ENCODE results near the gene GPC6.

Gene GPC6

DNA sequence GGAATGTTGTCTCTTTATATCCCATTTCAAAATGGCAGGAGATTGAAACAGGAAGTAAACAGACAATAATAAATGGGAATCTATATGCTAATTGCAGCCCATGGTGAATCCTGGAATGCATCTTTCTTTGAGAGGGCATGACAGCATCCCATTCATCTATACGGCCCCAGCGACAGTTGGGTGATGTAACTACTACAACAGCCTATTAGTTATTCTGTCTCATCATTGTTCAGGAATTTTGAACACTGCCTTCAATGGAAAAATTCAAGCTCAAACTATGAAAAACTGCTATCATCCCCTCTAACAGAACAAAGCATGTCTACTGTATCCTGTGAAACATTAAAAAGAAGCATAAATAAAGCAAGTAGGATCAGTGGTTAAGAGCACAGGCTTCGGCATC, 990.8 kb downstream of the GPC6 start:
- Histone ChIP-seq H3K27ac (ENCODE audit: poor library complexity, severe bottlenecking) (no peak overlapping the region), H3K36me3 (ENCODE audit: low read depth) (no peaks in the 10 kb centered on the region), H3K9me3 (ENCODE audit: severe bottlenecking) (no peaks in the 10 kb centered on the region), H3K4me1 (ENCODE audit: insufficient read depth, poor library complexity, severe bottlenecking) (no peaks in the 10 kb centered on the region), H3K27me3 (ENCODE audit: insufficient read depth, poor library complexity, severe bottlenecking) (no peaks in the 10 kb centered on the region), H3K4me3 (ENCODE audit: severe bottlenecking) (no peak overlapping the region)
- ATAC-seq (ENCODE audit: low read depth), result no peak
- TF ChIP-seq, protein P1, sequence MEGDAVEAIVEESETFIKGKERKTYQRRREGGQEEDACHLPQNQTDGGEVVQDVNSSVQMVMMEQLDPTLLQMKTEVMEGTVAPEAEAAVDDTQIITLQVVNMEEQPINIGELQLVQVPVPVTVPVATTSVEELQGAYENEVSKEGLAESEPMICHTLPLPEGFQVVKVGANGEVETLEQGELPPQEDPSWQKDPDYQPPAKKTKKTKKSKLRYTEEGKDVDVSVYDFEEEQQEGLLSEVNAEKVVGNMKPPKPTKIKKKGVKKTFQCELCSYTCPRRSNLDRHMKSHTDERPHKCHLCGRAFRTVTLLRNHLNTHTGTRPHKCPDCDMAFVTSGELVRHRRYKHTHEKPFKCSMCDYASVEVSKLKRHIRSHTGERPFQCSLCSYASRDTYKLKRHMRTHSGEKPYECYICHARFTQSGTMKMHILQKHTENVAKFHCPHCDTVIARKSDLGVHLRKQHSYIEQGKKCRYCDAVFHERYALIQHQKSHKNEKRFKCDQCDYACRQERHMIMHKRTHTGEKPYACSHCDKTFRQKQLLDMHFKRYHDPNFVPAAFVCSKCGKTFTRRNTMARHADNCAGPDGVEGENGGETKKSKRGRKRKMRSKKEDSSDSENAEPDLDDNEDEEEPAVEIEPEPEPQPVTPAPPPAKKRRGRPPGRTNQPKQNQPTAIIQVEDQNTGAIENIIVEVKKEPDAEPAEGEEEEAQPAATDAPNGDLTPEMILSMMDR (IDR thresholded peaks at IDR 0.05; ENCODE audit: poor library complexity, severe bottlenecking), result no peak
- DNase-seq (ENCODE audit: low spot score), result no peak

DNA sequence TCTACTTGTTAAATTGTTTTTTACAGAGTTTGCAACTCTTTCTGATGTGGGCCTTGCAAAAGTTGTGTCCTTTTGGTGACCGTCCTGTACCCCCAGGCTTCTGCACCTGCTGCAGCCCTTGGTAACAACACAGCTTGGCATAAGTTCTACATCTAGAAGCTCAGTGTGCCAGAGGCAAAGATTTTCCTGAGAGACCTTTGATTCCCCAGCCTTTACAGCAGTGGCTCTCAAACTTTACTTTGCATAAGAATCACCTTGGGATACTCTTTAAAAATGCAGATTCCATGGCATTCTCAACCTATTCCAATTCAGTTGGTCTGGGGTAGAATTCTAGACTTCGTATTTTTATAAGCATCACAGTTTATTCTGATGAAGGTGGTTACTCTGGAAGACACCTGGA, 991.9 kb downstream of the GPC6 start:
- TF ChIP-seq, protein P1 (IDR thresholded peaks at IDR 0.05; ENCODE audit: poor library complexity, severe bottlenecking), result no peak
- Histone ChIP-seq H3K36me3 (ENCODE audit: low read depth) (no peaks in the 10 kb centered on the region), H3K27me3 (ENCODE audit: insufficient read depth, poor library complexity, severe bottlenecking) (no peaks in the 10 kb centered on the region), H3K4me3 (ENCODE audit: severe bottlenecking) (no peak overlapping the region), H3K9me3 (ENCODE audit: severe bottlenecking) (no peaks in the 10 kb centered on the region), H3K4me1 (ENCODE audit: insufficient read depth, poor library complexity, severe bottlenecking) (no peaks in the 10 kb centered on the region), H3K27ac (ENCODE audit: poor library complexity, severe bottlenecking) (no peak overlapping the region)
- no peak for DNase-seq (ENCODE audit: low spot score)
- no peak for ATAC-seq (ENCODE audit: low read depth)

DNA sequence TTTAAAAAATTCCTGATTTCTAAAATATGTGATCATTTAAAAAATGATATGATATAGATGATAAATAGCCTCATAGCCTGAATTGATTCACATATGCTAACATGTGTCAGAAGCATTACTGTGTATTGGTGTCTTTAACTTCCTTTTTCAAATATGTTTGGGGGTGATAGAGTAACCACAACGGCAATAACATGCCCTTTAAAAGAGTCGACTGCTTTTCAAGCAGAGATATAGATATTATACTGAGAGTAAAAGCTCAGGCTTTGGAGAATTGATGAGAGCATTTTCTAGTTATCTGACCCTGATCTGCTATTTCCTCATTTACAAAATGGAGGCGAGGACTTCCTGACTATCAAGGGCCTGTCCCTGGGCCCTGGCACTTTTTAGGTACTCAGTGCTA, 992.3 kb downstream of the GPC6 start:
- Histone ChIP-seq H3K9me3 (ENCODE audit: severe bottlenecking) (no peaks in the 10 kb centered on the region), H3K4me3 (ENCODE audit: severe bottlenecking) (no peak overlapping the region), H3K36me3 (ENCODE audit: low read depth) (no peaks in the 10 kb centered on the region), H3K4me1 (ENCODE audit: insufficient read depth, poor library complexity, severe bottlenecking) (no peaks in the 10 kb centered on the region), H3K27me3 (ENCODE audit: insufficient read depth, poor library complexity, severe bottlenecking) (no peaks in the 10 kb centered on the region), H3K27ac (ENCODE audit: poor library complexity, severe bottlenecking) (no peak overlapping the region)
- DNase-seq (ENCODE audit: low spot score) (no peak), ATAC-seq (ENCODE audit: low read depth) (no peak)
- TF ChIP-seq, protein P1 (IDR thresholded peaks at IDR 0.05; ENCODE audit: poor library complexity, severe bottlenecking), result no peak

DNA sequence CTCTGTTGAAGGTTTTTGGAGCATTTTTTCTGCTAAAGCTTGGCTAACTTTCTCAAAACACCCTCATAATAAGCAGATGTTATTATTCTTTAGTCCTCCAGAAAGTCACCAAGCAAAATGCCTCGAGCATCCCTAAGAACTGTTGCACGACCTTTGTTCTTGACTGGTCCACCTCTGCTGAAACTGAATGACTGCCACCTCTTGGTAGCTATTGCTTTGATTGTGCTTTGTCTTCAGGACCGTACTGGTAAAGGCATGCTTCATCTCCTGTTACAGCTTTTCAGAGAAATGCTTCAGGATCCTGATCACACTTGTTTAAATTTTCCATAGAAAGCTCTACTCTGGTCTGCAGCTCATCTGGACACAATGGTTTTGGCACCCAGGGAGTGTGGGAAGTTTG, 998.1 kb downstream of the GPC6 start:
- no peak for ATAC-seq (ENCODE audit: low read depth)
- no peak overlapping the region for H3K27ac ChIP-seq (ENCODE audit: poor library complexity, severe bottlenecking)
- H3K36me3 ChIP-seq (ENCODE audit: low read depth), result no peaks in the 10 kb centered on the region
- TF ChIP-seq, protein P1 (IDR thresholded peaks at IDR 0.05; ENCODE audit: poor library complexity, severe bottlenecking), result no peak
- no peaks in the 10 kb centered on the region for H3K9me3 ChIP-seq (ENCODE audit: severe bottlenecking)
- no peaks in the 10 kb centered on the region for H3K4me1 ChIP-seq (ENCODE audit: insufficient read depth, poor library complexity, severe bottlenecking)
- H3K4me3 ChIP-seq (ENCODE audit: severe bottlenecking), result no peak overlapping the region
- no peaks in the 10 kb centered on the region for H3K27me3 ChIP-seq (ENCODE audit: insufficient read depth, poor library complexity, severe bottlenecking)
- DNase-seq (ENCODE audit: low spot score), result no peak

DNA sequence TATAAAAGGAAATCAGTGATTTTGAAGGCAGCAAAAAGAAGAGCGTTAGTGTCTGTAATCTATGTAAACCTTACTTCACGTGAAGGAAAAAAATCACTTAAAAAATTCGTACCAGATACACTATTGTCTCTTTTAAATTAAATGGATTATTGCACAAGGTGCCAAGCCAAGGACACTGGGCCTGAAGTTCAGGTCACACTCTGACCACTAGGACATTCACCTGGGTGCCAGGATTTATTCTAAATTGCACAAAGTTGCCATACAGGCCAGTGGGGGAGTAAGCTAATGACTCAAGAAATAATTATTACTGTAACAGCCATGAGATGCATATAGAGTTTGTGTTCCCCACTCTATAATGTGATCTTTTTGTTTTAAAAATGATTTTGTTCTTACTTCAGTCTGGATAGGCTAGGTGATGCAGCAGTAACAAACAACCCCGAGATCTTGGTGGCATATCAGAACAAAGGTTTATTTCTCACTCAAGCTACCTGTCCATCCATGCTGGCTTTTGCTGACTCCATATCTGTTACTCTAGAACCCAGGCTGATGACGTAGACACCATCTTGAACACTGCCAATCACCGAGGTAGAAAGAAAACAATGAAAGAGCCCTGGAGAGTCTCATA, 1000.8 kb downstream of the GPC6 start:
- no peak for ATAC-seq (ENCODE audit: low read depth)
- TF ChIP-seq, protein P1 (IDR thresholded peaks at IDR 0.05; ENCODE audit: poor library complexity, severe bottlenecking), result no peak
- no peak overlapping the region for H3K27ac ChIP-seq (ENCODE audit: poor library complexity, severe bottlenecking)

More for the DNA sequence above, 1000.8 kb downstream of the GPC6 start:
- Histone ChIP-seq H3K4me1 (ENCODE audit: insufficient read depth, poor library complexity, severe bottlenecking) (no peaks in the 10 kb centered on the region), H3K27me3 (ENCODE audit: insufficient read depth, poor library complexity, severe bottlenecking) (no peaks in the 10 kb centered on the region), H3K4me3 (ENCODE audit: severe bottlenecking) (no peak overlapping the region), H3K36me3 (ENCODE audit: low read depth) (no peaks in the 10 kb centered on the region), H3K9me3 (ENCODE audit: severe bottlenecking) (no peaks in the 10 kb centered on the region)
- DNase-seq (ENCODE audit: low spot score), result no peak
